NCI-H82 (cell line): ENCODE measurements around the gene PBLD.
A peak's percentile ranks its signal among the peaks of the same experiment; 100 is the strongest.
"Not testable (repeated sequence)": the region's sequence is repeated elsewhere in the genome, so short reads cannot be mapped to it uniquely, and the experiment has no call there.

Experiments
- DNase-seq: peaks from one replicate; lab custom pipeline; 2025; lab: John Stamatoyannopoulos, UW

PBLD gene

DNA sequence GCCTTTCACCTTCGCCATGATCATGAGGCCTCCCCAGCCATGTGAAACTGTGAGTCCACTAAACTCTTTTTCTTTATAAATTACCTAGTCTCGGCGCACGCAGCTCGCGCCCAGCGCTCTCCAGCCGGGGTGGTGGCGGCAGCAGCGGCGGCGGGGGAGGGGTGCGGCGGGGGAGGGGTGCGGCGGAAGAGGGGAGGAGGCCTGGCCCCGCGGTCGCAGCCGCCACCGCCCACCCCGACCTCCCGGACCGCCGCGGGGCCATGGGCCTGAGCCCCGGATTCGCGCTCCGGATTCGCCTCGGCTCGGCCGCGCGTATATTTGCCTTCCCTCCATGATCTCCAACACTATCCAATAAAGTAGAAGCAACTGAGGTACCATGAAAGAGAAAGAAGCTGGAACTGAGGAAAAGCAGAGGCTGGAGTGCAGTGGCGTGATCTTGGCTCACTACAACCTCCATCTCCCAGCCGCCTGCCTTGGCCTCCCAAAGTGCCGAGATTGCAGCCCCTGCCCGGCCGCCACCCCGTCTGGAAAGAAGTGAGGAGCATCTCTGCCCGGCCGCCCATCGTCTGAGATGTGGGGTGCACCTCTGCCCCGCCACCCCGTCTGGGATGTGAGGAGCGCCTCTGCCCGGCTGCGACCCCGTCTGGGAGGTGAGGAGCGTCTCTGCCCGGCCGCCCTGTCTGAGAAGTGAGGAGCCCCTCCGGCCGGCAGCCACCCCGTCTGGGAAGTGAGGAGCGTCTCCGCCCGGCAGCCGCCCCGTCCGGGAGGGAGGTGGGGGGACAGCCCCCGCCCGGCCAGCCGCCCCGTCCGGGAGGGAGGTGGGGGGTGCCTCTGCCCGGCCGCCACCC is 53.6 kb downstream of the PBLD start:
- not testable (repeated sequence) for DNase-seq

- DNase-seq = not testable (repeated sequence)
Observed at GRCh38 chr10:68277814-68278213, 54.9 kb downstream of the PBLD start.

DNA sequence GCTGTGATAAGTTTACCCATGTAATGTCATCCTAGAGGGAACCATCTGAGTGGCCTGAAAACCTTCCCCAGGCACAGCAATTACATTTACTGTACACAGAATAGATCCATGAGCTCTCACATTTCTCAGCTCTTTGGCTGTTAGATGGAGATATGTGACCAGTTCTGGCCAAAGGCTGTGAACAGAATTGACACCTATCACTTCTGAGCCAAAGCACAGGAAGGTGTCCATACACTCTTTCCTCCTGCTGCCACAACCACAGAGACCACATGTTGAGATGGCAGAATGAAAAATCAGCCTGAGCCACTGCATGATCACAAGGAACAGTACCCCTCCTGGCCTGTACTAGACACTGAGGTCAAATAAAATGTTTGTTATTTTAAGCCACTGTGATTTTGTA is 56.5 kb downstream of the PBLD start:
- DNase-seq = no peak

GRCh38 chr10:68275600-68276126 is 57.1 kb downstream of the PBLD start:
- DNase-seq = no peak

GRCh38 chr10:68272833-68273232 is 59.9 kb downstream of the PBLD start:
- no peak for DNase-seq

GRCh38 chr10:68271196-68271882 is 61.4 kb downstream of the PBLD start:
- DNase-seq = peak; percentile 98

- peak; percentile 8 for DNase-seq
Observed at GRCh38 chr10:68269562-68270290, 63.0 kb downstream of the PBLD start.

GRCh38 chr10:68261132-68261856 is 71.4 kb downstream of the PBLD start:
- DNase-seq = no peak

- DNase-seq = peak; percentile 83
Observed at GRCh38 chr10:68253346-68253745, 79.4 kb downstream of the PBLD start.

- DNase-seq = peak; percentile 52
Observed at GRCh38 chr10:68251625-68252495, 80.9 kb downstream of the PBLD start.

- peak; percentile 99 for DNase-seq
Observed at GRCh38 chr10:68251151-68251550, 81.6 kb downstream of the PBLD start.

GRCh38 chr10:68249297-68249696 is 83.4 kb downstream of the PBLD start:
- DNase-seq = no peak

DNA sequence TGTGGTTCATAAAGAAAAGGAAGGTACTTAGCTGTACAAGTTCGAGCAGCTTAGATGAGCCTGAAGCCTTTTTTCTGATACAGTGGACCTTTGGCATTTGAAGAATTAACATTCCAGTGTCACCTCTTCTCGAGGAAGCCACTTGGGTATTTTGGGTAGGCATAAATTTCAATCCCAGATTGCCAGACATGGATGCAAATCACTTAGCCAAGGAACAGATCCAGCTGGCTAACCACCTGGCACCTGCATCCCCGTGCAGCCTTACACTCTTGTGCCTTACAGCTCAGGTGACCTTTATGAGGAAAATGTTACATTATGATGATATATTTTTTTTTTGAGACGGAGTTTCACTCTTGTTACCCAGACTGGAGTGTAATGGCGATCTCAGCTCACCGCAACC is 84.8 kb downstream of the PBLD start:
- DNase-seq = no peak

GRCh38 chr10:68246397-68246796 is 86.3 kb downstream of the PBLD start:
- DNase-seq = not testable (repeated sequence)

DNA sequence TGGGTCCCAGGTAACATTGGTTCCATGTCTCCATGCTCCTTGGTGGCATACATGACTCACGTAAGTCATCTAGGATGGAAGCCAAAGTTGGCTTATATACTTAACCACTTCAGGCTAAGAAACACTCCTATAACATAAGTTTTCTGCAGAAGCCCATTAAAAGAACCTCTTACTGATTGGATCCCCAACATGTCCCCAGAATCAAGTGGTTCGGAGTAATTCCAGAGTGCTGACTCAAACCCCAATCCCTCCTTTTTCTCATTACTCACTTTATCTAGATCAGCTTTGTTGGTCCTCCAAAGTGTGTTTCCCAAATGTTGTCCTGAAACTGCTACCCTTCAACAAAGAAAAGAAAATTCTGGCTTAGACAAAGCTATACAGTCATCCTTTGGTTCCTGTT is 90.7 kb downstream of the PBLD start:
- DNase-seq = no peak

DNA sequence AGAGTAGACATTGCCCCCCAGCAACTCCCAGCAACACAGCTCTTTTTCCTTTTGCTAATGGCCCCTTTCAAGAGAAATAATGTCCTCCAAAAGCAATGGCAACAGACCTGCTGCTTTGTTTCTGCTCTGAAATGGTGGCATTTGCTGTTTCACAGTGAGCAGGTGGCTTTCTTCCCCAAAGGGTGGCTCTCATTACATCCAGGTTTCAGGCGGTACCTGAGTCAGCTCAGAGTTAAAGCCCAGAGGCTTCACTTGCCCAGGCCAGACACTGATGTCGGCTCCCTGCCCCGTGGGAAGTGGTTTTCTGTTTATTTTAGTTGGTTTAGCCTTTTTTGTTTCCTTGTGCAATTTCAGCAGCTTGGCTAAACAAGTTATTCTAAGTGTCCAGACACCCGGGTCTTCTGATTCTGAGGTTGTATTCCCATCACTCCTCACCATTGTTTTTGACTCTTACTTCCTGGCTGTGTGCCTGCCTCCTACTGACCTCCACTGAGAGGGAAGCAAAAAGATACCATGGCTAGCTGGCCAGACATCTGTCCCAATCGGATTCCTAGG is 93.1 kb downstream of the PBLD start:
- no peak for DNase-seq

DNA sequence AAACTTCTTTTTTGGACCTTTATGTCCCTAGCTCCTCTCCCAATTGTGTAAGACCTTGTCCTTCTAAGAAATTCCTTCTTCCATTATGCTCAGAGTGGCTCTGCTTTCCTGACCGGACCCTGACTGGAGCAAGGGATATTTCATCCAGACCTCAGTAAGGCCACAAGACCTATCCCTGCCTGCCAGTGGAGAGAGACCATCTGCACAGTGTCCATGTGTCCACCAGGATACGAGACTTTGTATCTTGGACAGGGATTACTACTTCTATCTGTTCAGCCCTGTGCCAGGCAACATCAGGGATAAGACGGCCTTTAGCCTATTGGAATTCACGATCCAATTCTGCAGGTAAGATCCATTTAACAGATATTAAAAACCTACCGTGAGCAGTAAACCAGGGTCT is 93.7 kb downstream of the PBLD start:
- DNase-seq = peak; percentile 18

GRCh38 chr10:68238371-68238770 is 94.4 kb downstream of the PBLD start:
- DNase-seq = no peak

GRCh38 chr10:68237173-68237572 is 95.6 kb downstream of the PBLD start:
- no peak for DNase-seq

GRCh38 chr10:68235581-68235980 is 97.1 kb downstream of the PBLD start:
- peak; percentile 35 for DNase-seq
